ENCODE results near the gene MVB12B.

The MVB12B gene

GRCh38 chr9:126363847-126364671, 37.4 kb downstream of the MVB12B start:
- DNase-seq, result no peak

- DNase-seq, result no peak
Observed at GRCh38 chr9:126365780-126366179, 39.2 kb downstream of the MVB12B start.

GRCh38 chr9:126366366-126367011, 39.9 kb downstream of the MVB12B start:
- DNase-seq, result no peak

GRCh38 chr9:126367139-126367538, 40.5 kb downstream of the MVB12B start:
- no peak for DNase-seq

DNA sequence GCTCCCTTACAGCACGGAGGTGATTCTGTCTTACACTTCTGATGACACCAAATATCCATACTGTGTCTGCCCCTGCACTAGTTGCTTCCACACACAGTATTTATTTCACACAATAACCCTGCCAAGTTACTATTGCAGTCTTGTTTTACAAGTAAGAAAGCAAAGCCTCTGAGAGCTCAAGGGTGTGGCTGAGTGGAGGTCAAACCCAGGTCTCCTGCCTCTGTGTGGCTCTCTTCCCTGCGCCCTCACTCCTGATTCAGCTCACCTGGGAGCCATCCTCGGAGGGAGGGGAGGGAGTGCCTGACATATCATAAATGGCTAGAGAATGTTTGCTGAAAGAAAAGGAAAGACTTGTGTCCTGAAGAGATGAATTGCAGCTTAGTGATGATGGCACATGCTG, 41.0 kb downstream of the MVB12B start:
- no peak for DNase-seq

DNA sequence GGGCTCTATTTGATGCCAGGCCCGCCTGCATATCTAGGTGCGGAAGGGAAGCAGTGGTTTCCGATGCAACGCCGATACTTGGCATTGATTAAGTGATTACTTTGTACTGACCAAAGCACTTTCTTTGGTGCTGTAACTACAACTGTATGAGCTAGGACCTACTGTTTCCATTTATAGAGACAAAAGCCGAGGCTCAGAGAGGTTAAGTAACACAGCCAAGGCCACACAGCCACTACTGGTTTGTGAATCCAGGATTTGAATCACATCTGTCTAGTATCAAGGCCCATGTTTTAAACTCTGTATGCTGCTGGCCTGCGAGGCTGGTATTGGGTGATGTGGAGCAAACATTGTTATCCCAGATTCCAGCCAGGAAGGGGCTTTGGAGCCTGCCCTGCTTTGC, 41.4 kb downstream of the MVB12B start:
- no peak for DNase-seq

DNA sequence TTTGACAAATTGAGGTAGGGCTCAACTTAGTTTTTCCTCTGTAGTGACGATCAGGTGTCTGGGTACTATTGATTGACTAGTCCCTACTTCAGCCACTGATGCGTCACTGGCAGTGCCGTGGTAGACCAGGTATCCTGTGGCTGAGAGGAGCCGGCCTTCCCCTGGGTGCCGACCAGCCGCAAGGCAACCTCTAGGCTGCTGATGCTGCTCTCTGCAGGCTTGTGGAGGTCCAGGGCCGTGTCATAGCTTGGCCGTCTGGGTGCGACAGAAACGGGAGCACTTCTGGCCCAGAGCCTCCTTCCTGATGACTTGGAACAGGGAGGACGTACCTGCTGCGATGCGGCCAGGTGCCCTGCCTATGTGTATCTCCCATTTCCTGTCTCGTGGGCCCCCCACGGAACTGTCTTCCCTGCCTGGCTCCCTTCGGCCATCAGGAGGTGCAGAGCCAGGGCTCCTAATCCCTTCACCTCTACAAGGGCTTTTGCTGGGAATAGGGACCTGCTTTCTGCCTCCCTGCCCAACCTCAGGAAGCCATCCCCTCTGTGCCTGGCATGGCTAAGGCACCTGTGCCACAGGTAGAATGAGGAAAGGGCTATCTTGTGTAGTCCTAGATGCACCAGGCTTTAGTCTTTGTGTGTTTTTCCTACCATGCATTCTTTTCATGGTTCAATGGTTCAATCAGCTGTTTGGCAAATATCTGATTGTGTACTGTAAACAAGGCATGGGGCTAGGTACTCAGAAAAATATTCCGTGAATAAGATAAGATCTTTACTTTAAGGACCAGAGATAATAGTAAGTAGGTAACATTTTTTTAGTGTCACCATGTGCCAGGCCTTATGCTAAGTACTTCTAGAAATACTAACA, 44.6 kb downstream of the MVB12B start:
- DNase-seq, result no peak

DNA sequence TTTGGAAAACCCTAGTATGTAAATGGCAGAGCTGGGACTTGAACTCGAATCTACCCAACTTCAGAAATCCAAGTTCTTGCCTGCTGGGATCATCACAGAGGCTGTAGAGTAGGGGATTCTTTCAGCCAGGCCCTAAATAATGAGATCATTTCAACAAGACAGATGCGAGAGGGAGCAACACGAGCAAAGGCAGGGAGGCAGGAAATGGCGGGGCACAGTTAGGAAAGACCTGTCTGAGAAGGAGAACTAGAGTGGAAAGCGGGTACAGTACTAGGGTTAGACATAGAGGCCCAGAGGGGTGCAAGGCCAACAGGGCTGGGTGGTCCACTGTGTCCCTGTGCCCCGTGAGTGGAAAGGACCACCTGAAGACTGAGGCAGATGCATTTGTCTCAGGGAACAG, 46.1 kb downstream of the MVB12B start:
- DNase-seq, result no peak

DNA sequence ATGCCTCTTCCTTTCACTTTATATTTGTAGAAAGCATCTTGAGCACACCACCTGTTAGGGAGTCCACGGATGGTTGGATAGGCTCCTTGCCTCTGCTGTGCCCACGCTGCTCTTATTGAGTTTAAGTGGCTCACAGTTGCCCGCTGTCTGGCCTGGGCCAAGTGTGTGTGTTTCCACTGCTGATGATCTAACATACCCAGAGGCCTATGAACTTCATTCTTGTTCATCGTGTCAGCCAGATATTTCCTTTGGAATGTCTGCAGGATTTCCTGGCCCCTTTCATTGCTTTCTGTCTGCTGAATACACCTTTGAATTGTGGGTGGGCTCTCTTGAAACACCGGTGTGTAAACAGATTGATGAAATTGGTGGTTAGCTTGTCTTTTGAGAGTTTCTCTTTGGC, 46.6 kb downstream of the MVB12B start:
- DNase-seq, result no peak

DNA sequence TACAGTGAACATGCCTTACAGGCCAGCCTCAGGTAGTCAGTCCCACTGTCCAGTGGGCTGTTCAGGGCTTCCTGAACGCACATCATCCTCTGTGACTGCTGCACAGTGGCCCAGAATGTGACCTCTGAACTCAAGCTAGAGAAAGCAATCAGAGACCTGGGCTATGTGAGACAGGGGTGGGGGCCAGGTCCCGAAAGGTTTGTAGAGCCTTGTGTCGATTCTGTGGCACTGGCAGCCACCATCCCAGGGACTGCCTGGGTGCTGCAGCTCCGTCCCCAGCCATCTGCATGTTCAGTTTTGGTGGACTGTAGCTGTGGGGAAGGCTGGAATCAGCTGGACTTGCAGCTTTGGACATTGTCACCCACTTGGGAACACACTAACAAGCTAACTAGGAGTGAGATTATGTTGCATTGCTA, 47.7 kb downstream of the MVB12B start:
- no peak for DNase-seq

DNA sequence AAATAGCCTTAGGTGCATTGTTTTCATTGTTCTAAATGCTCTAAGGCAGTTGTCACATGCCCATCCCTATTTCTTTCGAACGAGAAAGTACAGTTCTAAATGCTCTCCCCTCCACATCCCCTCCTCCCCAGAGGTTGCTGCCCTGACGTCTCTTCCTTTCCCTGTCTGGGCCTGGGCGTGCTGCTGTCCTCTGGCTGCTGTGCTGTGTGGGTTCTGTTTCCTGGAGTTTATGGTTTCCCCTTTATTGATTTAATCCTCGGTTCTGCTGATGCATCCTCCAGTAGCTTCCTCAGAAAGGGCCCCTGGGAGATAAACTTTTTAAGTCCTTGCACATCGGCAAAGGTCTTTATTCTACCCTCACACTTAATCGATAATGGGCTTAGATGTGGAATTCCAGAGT, 48.8 kb downstream of the MVB12B start:
- no peak for DNase-seq

- no peak for DNase-seq
Observed at GRCh38 chr9:126376311-126377175, 49.9 kb downstream of the MVB12B start.

- DNase-seq, result no peak
Observed at GRCh38 chr9:126377176-126377509, 50.5 kb downstream of the MVB12B start.

DNA sequence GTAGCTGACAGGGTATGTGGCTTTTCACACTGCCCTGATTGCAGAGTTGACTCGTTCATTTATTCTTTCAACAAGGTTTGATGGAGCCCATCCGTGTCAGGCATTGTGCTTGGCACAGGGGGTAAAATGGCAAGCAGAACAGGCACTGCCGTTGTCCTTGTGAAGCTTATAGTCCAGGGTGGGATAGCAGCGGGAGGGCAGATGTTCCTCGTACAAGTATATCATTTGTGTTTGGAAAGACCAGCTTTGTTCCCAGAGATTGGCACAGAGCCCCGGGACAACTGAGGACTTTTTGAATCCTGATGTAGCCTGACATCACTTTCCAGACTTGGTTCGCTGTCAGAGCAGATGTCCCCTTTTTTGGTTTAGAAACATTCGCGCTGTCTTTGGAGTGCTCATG, 50.9 kb downstream of the MVB12B start:
- DNase-seq, result no peak

DNA sequence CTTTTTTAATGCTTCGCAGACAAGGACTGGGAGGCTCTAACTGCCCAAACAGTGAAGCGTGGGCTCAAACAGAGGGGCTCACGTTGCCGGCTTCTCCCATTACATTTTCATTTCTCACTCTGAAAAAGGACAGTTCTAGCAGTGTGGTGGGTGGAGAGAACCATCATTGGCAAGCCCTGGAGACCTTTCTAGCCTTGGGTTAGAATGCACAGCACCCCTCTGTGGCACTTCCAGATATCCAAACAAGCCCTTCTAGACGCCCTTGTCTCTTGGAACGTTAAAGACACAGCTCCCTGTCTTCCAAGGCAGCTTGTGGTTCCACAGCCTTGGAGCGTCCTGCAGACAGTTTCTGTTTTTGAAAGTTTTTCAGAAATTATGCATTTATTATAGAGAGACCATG, 52.1 kb downstream of the MVB12B start:
- no peak for DNase-seq

GRCh38 chr9:126379661-126380360, 53.2 kb downstream of the MVB12B start:
- no peak for DNase-seq

GRCh38 chr9:126380447-126380846, 53.8 kb downstream of the MVB12B start:
- no peak for DNase-seq

DNA sequence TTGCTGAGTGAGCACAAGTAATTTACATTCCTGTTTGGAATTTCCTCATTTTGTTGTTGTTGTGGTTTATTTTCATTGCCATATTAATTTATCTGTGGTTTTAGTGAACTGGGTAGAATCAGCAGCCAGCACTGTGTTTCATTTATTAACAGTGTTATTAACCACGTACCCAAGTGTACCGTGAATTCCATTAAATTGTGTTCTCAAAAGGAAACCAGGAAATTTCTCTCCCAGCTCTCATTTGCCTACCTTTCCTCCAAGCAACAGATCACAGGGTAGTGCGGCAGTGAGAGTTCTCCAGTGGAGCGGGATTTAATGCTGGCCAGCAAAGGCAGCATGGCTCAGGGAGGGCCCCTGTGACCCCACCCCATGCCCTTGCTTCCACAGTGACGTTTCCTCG, 54.6 kb downstream of the MVB12B start:
- DNase-seq, result no peak

GRCh38 chr9:126383406-126384046, 56.9 kb downstream of the MVB12B start:
- DNase-seq, result no peak

GRCh38 chr9:126384926-126385325, 58.3 kb downstream of the MVB12B start:
- no peak for DNase-seq

GRCh38 chr9:126386088-126386487, 59.5 kb downstream of the MVB12B start:
- DNase-seq, result no peak

DNA sequence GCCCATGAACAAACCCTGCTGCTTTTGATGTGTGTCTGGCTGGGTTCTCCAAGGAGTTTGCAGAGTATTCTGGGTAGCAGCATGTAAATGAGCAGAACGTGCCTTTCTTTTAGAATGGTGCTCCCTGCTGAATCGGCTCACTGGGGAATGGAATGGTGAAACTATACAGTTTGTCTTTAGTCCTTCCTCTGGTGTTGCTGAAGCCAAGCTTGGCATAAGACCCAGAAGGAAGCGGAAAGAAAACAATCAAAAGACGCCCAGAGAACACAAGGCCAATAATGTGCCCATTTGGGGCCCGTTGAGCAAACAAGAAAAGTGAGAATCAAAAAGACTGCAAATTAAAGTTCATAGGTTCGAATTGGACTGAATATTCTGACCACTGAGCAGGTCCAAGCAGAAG, 60.1 kb downstream of the MVB12B start:
- DNase-seq, result no peak
